Spleen (tissue), 7 donors: ENCODE data around the gene KLHL21.

Source experiments
- POLR2AphosphoS5 ChIP-seq, 3 donors: sonication (generic); formaldehyde crosslinking; IDR thresholded peaks; one replicate each; pipeline ENCODE4 v1.5.1; 2017; ENCODE audit warnings: antibody characterized with exemption in 3 of 3
- TF ChIP-seq, protein P1 (sequence below), 11 experiments: fragments of 200-600 bp in 7 of 11; fragments of 450-650 bp in 4 of 11; sonication (generic) in 4 of 11; IDR thresholded peaks in 8 of 11; conservative IDR thresholded peaks in 3 of 11; 1 replicate in 7 of 11; 2 replicates in 4 of 11; pipeline versions ENCODE4 v1.4.0 to v1.8.0; 2016 to 2021; ENCODE audit warnings: antibody characterized with exemption in 11 of 11, inconsistent platforms in 4 of 11, mild to moderate bottlenecking in 1 of 11
- donor health status: DM: no; HTN: no; CAD: no; lungs with moderate emphysema.
- donor health status: DM: no; HTN: no; CAD: no.
- donor health status: DM: no; HTN: no; CAD: no.

GRCh38 chr1:6584126-6585080, 18.3 kb downstream of the KLHL21 start:
- TF ChIP-seq, protein P1, sequence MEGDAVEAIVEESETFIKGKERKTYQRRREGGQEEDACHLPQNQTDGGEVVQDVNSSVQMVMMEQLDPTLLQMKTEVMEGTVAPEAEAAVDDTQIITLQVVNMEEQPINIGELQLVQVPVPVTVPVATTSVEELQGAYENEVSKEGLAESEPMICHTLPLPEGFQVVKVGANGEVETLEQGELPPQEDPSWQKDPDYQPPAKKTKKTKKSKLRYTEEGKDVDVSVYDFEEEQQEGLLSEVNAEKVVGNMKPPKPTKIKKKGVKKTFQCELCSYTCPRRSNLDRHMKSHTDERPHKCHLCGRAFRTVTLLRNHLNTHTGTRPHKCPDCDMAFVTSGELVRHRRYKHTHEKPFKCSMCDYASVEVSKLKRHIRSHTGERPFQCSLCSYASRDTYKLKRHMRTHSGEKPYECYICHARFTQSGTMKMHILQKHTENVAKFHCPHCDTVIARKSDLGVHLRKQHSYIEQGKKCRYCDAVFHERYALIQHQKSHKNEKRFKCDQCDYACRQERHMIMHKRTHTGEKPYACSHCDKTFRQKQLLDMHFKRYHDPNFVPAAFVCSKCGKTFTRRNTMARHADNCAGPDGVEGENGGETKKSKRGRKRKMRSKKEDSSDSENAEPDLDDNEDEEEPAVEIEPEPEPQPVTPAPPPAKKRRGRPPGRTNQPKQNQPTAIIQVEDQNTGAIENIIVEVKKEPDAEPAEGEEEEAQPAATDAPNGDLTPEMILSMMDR (IDR thresholded peaks at IDR 0.05 in 8 of 11, conservative IDR thresholded peaks at IDR 0.05 in 3 of 11) = peak in 3 of 11 experiments; percentile 7 to 24 (median 13)
- TF ChIP-seq POLR2AphosphoS5 (IDR thresholded peaks at IDR 0.05) = peak in 2 of 3 donors; percentile 33 to 51
